ENCODE data around the gene ZNF678. TPM values are rescaled to one million over a fixed set of nuclear protein-coding genes. Genes with fewer than 3 reads are reported as not detected.
"Not testable (repeated sequence)": the region's sequence is repeated elsewhere in the genome, so short reads cannot be mapped to it uniquely, and the experiment has no call there.

The ZNF678 gene
- polyA plus RNA-seq, 5 donors = 9.7 to 21.4 (median 18.7) TPM

GRCh38 chr1:227709451-227709850 is 146.1 kb downstream of the ZNF678 start:
- no peak for DNase-seq

DNA sequence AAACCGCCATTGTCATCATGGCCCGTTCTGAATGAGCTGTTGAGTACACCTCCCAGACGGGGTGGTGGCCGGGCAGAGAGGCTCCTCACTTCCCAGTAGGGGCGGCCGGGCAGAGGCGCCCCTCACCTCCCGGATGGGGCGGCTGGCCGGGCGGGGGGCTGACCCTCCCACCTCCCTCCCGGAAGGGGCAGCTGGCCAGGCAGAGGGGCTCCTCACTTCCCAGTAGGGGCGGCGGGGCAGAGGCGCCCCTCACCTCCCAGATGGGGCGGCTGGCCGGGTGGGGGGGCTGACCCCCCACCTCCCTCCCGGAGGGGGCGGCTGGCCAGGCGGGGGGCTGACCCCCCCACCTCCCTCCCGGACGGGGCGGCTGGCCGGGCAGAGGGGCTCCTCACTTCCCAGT is 147.1 kb downstream of the ZNF678 start:
- not testable (repeated sequence) for DNase-seq

GRCh38 chr1:227712648-227713047 is 149.3 kb downstream of the ZNF678 start:
- DNase-seq = no peak

- no peak for DNase-seq
These were observed 155.6 kb downstream of the ZNF678 start for GRCh38 chr1:227718932-227719331.

- no peak for DNase-seq
These were observed 160.1 kb downstream of the ZNF678 start for GRCh38 chr1:227723474-227723873.

DNA sequence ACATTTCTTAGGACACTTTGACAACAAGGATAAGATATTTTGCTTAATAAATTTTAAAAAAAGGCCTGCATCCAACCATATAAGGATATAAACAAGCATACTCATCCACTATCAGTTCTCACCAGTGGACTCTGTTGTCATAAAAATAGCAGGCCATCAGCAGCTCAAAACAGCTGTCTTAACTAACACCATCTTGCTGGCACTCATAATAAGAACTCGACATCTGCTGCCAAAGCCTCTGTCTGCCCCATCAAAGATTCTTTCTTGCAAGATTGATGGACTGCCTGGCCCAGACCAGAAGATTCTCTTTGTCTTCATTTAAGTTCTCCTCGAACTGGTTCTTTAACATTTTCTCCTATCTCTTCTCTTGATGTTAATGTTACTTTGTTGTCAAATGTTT is 161.7 kb downstream of the ZNF678 start:
- DNase-seq = no peak

DNA sequence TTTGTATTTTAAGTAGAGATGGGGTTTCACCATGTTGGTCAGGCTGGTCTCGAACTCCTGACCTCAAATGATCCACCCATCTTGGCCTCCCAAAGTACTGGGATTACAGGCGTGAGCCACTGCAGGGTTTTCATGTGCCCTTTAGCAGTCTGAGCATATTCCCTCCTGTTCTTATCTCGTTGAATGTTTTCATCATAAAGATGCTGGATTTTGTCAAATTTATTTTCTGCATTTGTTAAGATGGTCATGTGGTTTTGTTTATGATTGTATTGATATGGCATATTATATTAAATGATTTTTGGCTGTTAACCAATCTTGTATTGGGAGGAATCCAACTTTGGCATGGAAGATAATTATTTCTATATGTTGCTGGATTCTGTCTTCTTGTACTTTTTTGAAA is 163.0 kb downstream of the ZNF678 start:
- DNase-seq = no peak

Other genes starting within 250 kb of the ZNF678 start
- gene CDC42BPA, start 245.1 kb upstream of the ZNF678 start, polyA plus RNA-seq (ENCODE audit: insufficient read depth in 1 of 5, insufficient read length in 5 of 5, low replicate concordance in 1 of 5) = 10 to 100 TPM; 31.8 to 45.8 (median 42.7) TPM
- 10 to 100 TPM; 13.8 to 18.4 (median 16.0) TPM for gene JMJD4, start 171.7 kb downstream of the ZNF678 start, polyA plus RNA-seq (ENCODE audit: insufficient read depth in 1 of 5, insufficient read length in 5 of 5, low replicate concordance in 1 of 5)
- gene SNAP47, start 171.9 kb downstream of the ZNF678 start, polyA plus RNA-seq (ENCODE audit: insufficient read depth in 1 of 5, insufficient read length in 5 of 5, low replicate concordance in 1 of 5) = 10 to 100 TPM; 37.5 to 46.2 (median 40.0) TPM